Fibroblast of lung (primary cell): ENCODE data around the gene TBC1D22A. TPM values are rescaled to one million over a fixed set of nuclear protein-coding genes. Genes with fewer than 3 reads are reported as not detected.

Source experiments
- DNase-seq, 2 donors: peaks; one replicate each; pipeline versions ENCODE4 v3.0.0 to v3.0.0-alpha.2; 2010; ENCODE audit warnings: low read depth in 2 of 2
- H2AFZ ChIP-seq: 2 replicates; pipeline ENCODE4 v1.5.1; 2012; ENCODE audit warnings: low read length, control low read depth, inconsistent platforms
- H3K27ac ChIP-seq: 2 replicates; pipeline ENCODE4 v1.5.1; 2011; ENCODE audit warnings: low read length, control low read depth; ENCODE audit not compliant: insufficient read depth
- H3K27me3 ChIP-seq: 2 replicates; pipeline ENCODE4 v1.5.1; 2011; ENCODE audit warnings: mild to moderate bottlenecking, low read length; ENCODE audit not compliant: control insufficient read depth, insufficient read depth
- H3K36me3 ChIP-seq: 2 replicates; pipeline ENCODE4 v1.5.1; 2011; ENCODE audit warnings: low read length; ENCODE audit not compliant: control insufficient read depth, insufficient read depth
- H3K4me1 ChIP-seq: 2 replicates; pipeline ENCODE4 v1.5.1; 2011; ENCODE audit warnings: low read length; ENCODE audit not compliant: control insufficient read depth, insufficient read depth; ENCODE audit errors: extremely low read depth
- H3K4me2 ChIP-seq: 2 replicates; pipeline ENCODE4 v1.5.1; 2011; ENCODE audit warnings: low read length, control low read depth; ENCODE audit not compliant: insufficient read depth; ENCODE audit errors: extremely low read depth
- H3K4me3 ChIP-seq, 4 experiments: fragments of 200-600 bp in 1 of 4; sonication (generic) in 1 of 4; replicated peaks in 1 of 4; 2 replicates each; pipeline ENCODE4 v1.5.1; 2011 to 2016; ENCODE audit warnings: low read length in 4 of 4, low read depth in 3 of 4, mild to moderate bottlenecking in 3 of 4, control low read depth in 2 of 4, inconsistent platforms in 1 of 4, mixed read lengths in 1 of 4; ENCODE audit not compliant: insufficient read depth in 1 of 4; ENCODE audit errors: control extremely low read depth in 1 of 4
- H3K79me2 ChIP-seq: 2 replicates; pipeline ENCODE4 v1.5.1; 2012; ENCODE audit warnings: mild to moderate bottlenecking, low read length, inconsistent platforms; ENCODE audit not compliant: control insufficient read depth, insufficient read depth
- H3K9ac ChIP-seq: 2 replicates; pipeline ENCODE4 v1.5.1; 2011; ENCODE audit warnings: mild to moderate bottlenecking, low read length, control low read depth; ENCODE audit not compliant: insufficient read depth
- H3K9me3 ChIP-seq: 2 replicates; pipeline ENCODE4 v1.5.1; 2012; ENCODE audit warnings: low read depth, low read length; ENCODE audit not compliant: control insufficient read depth, insufficient read depth
- H4K20me1 ChIP-seq: 2 replicates; pipeline ENCODE4 v1.5.1; 2011; ENCODE audit warnings: low read length; ENCODE audit not compliant: control insufficient read depth, insufficient read depth; ENCODE audit errors: extremely low read depth
- EZH2 ChIP-seq: IDR thresholded peaks from 2 replicates; pipeline ENCODE4 v1.5.1; 2012; ENCODE audit warnings: low read length, control low read depth, mild to moderate bottlenecking; ENCODE audit errors: missing control alignments
- polyA plus RNA-seq, 2 donors: library from polyadenylated mRNA; depleted of rRNA in 1 of 2; stranded (reverse) in 1 of 2; unstranded in 1 of 2; fragments of >200 nt; gene quantifications; 2 replicates each; pipeline ENCODE4 v1.2.1, GENCODE V29; 2011 to 2012; ENCODE audit warnings: missing spikeins in 1 of 2
- total RNA-seq: library from RNA; depleted of rRNA; stranded (reverse); fragments of >200 nt; gene quantifications from 2 replicates; pipeline ENCODE4 v1.2.1, GENCODE V29; 2014
- TF ChIP-seq, protein P1 (sequence below), 2 donors: IDR thresholded peaks in 1 of 2; conservative IDR thresholded peaks in 1 of 2; 1 replicate in 1 of 2; 2 replicates in 1 of 2; pipeline ENCODE4 v1.5.1; 2011 to 2012; ENCODE audit warnings: low read length in 2 of 2, control low read depth in 1 of 2, inconsistent platforms in 1 of 2, low read depth in 1 of 2, mild to moderate bottlenecking in 1 of 2

TBC1D22A gene
- total and polyA plus RNA-seq, 2 donors (not counting 1 experiment from before 2014, with no cell fraction given), result 11.6 to 17.6 TPM

DNA sequence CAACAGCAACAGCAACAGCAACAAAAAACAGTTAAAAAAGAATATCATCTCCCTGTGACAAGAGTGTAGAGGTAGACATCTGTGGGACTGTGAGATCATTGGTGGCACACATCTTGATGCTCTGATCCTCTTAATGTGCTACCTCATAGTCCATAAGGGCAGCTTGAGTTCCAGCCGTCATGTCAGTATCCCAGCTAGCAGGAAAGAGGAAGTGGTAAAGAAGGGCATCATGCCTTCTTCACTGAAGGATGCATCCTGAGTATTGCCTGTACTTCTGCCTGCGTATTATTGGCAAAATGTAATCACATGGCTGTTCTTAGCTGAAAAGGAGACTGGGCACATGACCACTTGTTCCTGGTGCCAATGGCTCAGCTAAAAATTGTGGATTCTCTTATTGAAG lies 314.3 kb downstream of the TBC1D22A start:
- no peaks in the 10 kb centered on the region for H3K9me3 ChIP-seq
- no peak overlapping the region for H3K4me2 ChIP-seq
- H3K79me2 ChIP-seq, result no peaks in the 10 kb centered on the region
- no peak overlapping the region for H3K4me3 ChIP-seq
- no peak overlapping the region for H2AFZ ChIP-seq
- no peaks in the 10 kb centered on the region for H3K27me3 ChIP-seq
- no peak for DNase-seq
- H3K9ac ChIP-seq, result no peak overlapping the region
- no peaks in the 10 kb centered on the region for H3K36me3 ChIP-seq
- no peak for TF ChIP-seq EZH2
- TF ChIP-seq, protein P1, sequence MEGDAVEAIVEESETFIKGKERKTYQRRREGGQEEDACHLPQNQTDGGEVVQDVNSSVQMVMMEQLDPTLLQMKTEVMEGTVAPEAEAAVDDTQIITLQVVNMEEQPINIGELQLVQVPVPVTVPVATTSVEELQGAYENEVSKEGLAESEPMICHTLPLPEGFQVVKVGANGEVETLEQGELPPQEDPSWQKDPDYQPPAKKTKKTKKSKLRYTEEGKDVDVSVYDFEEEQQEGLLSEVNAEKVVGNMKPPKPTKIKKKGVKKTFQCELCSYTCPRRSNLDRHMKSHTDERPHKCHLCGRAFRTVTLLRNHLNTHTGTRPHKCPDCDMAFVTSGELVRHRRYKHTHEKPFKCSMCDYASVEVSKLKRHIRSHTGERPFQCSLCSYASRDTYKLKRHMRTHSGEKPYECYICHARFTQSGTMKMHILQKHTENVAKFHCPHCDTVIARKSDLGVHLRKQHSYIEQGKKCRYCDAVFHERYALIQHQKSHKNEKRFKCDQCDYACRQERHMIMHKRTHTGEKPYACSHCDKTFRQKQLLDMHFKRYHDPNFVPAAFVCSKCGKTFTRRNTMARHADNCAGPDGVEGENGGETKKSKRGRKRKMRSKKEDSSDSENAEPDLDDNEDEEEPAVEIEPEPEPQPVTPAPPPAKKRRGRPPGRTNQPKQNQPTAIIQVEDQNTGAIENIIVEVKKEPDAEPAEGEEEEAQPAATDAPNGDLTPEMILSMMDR (conservative IDR thresholded peaks at IDR 0.05 in 1 of 2, IDR thresholded peaks at IDR 0.05 in 1 of 2; ENCODE audit: low read depth in 1 of 2, low read length in 2 of 2), result no peak
- H3K27ac ChIP-seq, result no peak overlapping the region
- H3K4me1 ChIP-seq, result no peaks in the 10 kb centered on the region
- H4K20me1 ChIP-seq, result no peaks in the 10 kb centered on the region

DNA sequence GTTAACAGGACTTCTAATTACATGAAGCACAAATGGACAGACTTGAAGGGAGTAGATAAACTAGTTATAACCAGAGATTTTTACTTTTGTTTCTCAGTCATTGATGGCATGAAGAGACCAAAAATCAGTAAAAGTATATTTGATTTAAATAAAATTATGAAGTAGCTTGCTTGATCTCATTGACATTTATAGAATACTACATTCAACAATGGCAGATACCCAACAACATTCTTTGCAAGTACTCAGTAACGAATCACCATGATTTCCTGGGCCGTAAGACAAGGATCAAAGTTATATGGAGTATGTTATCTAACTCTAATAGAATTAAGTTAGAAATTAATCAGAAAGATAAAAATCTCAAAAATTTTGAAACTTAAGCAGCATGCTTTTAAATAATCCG lies 317.6 kb downstream of the TBC1D22A start:
- Histone ChIP-seq H3K36me3 (no peaks in the 10 kb centered on the region), H3K79me2 (no peaks in the 10 kb centered on the region), H3K4me3 (no peak overlapping the region), H3K4me1 (no peaks in the 10 kb centered on the region), H3K27ac (no peak overlapping the region), H3K9me3 (no peaks in the 10 kb centered on the region), H3K27me3 (no peaks in the 10 kb centered on the region), H2AFZ (no peak overlapping the region), H3K4me2 (no peak overlapping the region), H3K9ac (no peak overlapping the region), H4K20me1 (no peaks in the 10 kb centered on the region)
- TF ChIP-seq, protein P1 (conservative IDR thresholded peaks at IDR 0.05 in 1 of 2, IDR thresholded peaks at IDR 0.05 in 1 of 2; ENCODE audit: low read depth in 1 of 2, low read length in 2 of 2), result no peak
- no peak for DNase-seq

DNA sequence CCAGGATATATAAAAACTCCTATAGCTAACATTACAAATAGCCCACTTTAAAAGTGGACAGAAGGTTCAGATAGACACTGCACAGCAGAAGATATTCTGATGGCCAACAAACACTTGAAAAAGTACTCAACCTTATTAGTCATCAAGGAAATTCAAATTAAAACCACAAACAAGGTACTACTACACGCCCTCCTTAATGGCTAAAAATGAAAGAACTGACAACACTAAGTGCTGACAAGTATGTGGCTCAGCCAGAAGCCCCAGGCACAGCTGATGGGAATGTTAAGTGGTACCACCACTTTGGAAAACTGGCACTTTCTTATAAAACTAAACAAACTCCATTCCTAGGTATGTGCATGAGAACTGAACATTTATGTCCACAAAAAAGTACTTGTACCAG lies 320.1 kb downstream of the TBC1D22A start:
- Histone ChIP-seq H2AFZ (no peak overlapping the region), H3K27me3 (no peaks in the 10 kb centered on the region), H4K20me1 (no peaks in the 10 kb centered on the region), H3K27ac (no peak overlapping the region), H3K4me2 (no peak overlapping the region), H3K4me3 (no peak overlapping the region), H3K36me3 (no peaks in the 10 kb centered on the region), H3K4me1 (no peaks in the 10 kb centered on the region), H3K9ac (no peak overlapping the region), H3K9me3 (no peaks in the 10 kb centered on the region), H3K79me2 (no peaks in the 10 kb centered on the region)
- no peak for TF ChIP-seq EZH2
- TF ChIP-seq, protein P1 (conservative IDR thresholded peaks at IDR 0.05 in 1 of 2, IDR thresholded peaks at IDR 0.05 in 1 of 2; ENCODE audit: low read depth in 1 of 2, low read length in 2 of 2), result no peak
- DNase-seq, result peak in 1 of 2 donors; percentile 16
